NCI-H1105 (cell line): ENCODE results near the gene ARHGEF16.

Source experiments
- DNase-seq: peaks from one replicate; lab custom pipeline; 2025; lab: John Stamatoyannopoulos, UW

The ARHGEF16 gene

DNA sequence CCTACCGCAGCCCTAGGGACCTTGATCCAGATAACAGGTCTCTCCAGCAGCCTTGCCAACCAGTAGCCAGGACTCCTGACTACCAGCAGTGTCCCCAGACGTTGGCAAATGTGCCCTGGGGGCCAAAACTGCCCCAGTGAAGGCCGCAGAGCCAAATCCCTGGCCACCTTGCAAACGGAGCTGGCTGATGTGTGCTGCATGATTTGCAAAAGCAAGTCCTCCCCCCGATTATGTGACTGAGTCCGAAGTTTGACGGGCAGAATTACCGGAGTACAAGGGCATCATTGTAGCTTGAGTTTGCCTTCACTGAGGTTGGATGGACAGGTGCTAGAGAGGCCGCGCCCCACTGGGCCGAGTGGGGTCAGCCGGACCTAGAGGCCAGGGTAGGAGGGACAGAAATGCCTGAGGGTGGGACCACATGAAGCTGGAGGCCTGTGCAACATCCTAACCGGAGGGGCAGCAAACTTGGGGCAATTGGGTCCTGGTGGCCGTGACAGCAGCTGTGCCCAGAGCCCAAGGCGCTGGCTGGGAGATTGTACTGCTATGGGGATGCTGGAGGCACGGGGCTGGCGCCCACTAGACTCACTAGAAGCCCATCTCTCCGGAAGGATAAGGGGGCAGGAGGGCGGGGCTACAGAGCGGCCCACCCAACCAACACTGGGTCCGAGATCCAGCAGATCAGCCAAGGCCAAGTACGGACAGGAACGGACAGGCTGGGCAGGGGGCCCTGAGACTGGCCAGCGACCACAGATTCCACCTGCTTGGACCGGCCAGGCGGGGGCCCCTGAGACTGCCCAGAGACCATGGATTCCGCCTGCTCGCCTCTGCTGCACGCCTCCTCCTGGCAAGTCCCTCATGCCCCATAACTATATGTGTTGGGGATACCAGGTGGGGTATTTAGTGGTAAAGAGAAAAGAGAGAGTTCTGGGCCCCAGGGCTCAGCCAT is 2.8 kb downstream of the ARHGEF16 start:
- DNase-seq: no peak

DNA sequence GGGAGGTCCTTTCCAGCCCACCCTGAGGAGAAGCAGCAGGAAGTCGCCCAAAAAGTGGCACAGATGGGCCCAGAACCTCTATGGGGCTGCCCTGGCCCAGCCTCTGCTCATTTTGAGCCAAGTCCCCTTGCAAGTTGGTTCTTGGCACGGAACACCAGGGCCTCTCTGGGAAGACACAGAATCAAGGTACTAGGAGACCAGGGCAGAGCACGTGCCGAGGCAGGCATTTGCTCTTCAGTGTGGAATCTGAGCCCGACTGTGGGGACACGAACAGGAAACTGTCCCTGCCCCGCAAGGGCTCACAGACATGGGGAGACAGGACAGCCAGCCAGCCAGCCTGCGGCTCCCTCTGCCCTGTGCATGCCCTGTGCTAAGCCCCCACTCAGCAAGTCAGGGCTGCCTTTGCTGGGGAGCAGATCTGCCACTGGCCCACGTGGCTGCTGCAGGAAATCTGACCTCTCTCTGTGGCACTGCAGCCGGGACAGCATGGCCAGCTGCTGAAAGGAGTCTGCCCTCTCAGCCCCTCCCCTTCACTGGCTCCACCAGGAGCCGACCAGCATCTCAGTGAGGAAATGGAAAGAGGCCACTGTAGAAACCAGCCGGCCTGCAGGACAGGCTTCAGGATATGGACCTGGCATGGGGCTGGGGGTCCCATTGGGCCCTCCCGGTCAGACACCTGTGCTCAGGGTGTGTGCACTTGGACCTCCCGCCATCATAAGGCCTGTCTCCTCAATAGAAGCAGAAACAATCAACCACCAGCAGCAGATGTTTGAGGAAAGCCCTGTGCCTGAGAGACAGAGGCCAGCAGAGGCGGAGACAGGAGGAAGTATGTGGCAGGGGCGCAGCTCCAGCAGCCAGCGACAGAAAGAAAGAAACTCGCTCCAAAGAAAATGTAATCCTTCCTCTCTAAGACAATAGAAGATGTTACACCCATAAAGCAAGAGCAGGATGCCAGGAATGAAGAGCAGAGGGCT is 3.7 kb downstream of the ARHGEF16 start:
- no peak for DNase-seq

- DNase-seq: no peak
Measured at GRCh38 chr1:3459051-3459908, 4.8 kb downstream of the ARHGEF16 start.

DNA sequence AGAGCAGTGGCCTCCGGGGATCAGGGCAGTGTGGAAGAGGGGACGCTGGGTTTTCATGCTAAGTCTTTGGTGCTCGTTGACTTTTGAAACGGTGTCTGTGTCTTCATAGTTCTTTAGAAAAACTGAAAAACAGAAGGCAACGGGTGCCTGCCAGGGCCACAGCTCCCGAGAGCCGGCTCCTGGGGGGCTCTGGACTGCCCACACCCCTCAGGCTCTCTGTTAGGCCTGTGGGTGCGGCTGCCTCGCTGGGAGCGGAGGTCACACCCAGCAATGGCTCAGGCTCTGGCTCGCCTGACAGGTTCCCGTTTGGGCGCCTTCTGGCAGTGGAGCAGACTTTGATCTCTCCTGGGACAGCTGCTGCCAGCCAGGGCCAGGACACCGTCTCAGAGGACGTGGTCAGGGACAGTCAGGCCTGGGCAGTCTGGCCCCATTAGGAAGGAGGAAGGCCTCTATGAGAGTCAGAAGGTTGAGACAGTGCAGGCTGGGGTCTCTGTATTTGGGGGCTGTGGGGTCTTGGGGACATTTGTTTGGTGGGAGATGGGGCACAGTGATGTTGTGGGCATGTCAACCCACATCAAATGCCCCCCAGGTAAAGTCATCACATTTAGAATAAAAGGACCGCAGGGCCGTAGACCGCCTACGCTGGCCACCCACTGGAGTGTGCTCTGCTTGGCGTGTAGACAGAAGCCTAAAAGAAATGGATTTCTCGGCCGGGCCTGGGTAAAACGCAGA is 5.6 kb downstream of the ARHGEF16 start:
- no peak for DNase-seq

GRCh38 chr1:3460672-3461131 is 6.2 kb downstream of the ARHGEF16 start:
- DNase-seq: no peak

GRCh38 chr1:3461238-3461933 is 6.9 kb downstream of the ARHGEF16 start:
- no peak for DNase-seq

- DNase-seq: no peak
Measured at GRCh38 chr1:3461934-3462275, 7.4 kb downstream of the ARHGEF16 start.

DNA sequence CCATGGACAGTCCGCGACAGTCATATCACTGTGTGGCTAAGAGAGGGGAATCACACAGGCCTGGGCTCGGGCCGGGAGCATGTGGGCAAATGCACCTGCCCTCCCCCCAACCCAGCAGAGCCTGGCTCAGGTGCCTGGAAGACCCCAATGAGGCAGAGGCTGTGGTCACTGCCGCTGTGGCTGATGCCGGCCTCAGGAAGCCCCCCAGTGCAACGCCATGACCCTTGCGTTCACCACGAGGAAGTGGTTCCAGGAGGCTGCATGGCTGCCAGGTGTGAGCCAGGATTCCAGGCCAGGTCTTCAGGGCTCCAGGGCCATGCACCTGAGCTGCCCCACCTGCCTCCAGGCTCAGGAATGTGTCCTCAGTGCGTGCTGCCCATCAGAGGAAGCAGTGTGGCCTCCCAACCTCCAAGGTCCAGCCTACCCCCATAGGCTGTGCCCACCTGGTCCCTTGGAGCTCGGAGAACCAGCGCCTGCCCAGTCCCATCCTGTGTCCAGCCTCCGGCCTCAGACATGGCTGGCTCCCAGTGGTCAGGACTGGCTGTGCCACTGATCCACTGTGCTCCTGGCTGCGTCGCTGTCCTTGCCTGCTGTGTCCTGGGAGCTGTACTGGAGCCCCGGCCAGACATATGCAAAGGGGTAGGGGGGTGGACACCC is 8.0 kb downstream of the ARHGEF16 start:
- no peak for DNase-seq

GRCh38 chr1:3463013-3463385 is 8.5 kb downstream of the ARHGEF16 start:
- DNase-seq: no peak

- DNase-seq: no peak
Measured at GRCh38 chr1:3463408-3463863, 9.0 kb downstream of the ARHGEF16 start.

DNA sequence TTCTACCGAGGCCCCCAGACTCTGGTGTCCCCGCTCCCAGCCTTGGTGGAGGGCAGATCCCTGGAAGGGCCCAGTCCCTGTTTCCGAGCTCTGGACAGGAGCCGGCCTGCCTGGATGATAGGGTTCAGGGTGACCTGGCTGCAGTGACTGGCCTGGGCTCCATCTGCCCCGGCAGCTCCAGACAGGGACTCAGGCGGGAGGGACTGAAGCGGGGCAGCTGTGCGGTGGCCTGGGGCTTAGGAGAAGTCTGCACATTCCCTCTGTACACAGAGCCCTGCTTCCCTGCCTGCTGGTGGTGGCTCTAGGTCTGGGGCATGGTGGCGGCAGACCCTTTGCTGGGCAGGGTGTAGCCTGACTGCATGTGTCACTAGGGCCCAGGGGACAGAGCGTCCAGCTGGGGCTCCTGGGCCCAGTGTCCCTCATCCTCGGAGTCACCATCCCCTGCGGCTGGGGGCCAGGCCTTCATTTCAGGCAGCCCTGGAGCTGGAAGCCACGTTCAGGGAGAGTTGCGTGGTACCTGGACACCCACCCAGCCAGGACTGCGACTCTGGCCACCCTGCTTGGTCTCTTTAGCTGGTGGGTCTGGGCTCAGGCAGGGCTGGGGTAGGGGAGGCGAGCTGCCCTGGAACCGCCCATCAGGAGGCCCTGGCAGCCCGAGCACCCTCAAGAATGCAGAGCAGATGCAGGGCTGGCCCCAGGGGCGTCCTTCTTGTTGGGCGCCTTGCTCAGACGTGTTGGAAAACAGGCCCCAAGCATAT is 9.6 kb downstream of the ARHGEF16 start:
- DNase-seq: no peak

- DNase-seq: no peak
Measured at GRCh38 chr1:3464649-3465025, 10.2 kb downstream of the ARHGEF16 start.

- no peak for DNase-seq
Measured at GRCh38 chr1:3465091-3465934, 10.8 kb downstream of the ARHGEF16 start.

DNA sequence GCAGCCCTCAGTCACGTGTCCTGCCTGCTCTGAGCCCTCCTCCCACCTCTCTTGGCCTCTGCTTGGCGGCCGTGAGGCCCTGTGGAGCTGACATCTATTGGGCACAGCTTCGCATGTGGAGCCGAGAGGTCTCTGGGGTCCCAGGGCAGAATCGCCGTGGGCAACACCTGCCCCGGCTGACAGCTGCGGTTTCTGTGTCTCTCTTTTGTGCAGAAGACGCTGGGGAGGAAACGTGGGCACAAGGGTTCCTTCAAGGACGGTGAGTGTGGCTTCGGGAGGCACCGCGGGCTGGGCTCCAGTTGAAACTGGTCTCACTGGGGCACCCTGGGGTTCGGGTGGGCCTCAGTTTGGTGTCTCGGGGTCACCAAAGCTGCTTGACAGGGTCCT is 11.5 kb downstream of the ARHGEF16 start:
- DNase-seq: no peak

- no peak for DNase-seq
Measured at GRCh38 chr1:3466366-3467075, 12.1 kb downstream of the ARHGEF16 start.

DNA sequence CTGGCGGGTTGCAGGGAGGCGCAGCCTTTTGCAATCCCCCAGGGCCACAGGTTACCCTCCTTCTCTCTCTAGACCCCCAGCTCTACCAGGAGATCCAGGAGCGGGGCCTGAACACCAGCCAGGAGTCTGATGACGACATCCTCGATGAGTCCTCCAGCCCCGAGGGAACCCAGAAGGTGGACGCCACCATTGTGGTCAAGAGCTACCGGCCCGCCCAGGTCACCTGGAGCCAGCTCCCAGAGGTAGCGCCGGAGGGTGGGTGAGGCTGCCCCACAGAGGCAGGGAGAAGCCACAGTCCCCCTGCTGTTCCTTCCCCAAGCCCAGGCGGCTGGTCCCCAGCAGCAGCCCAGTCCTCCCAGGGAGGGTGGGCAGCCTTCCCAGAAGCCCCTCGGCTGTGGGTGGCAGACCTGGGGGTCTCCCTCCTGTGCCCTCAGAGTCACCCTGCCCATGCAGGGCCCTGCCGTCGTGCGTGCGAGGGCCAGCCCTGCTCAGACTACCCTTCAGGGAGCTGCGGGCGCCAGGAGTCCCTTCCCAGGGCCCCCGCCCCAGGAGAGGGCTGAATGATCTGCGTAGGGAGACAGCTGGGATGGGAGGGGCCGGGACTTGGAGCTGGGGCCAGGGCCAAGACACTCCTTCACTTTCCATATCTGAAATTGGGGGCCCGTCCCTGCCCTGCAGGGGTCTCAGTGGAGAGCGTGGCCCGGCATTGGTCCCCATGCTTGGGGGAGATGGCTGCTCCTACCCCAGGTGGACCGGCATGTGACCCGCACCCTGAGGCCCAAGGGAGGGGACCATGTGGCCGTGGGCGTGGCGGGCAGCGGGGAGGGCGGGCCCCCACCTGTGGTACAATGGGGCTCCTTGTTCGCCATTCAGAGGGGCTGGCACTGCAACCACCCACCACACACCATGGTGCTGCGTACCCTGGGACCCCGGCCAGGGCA is 12.9 kb downstream of the ARHGEF16 start:
- DNase-seq: no peak
